Stimulated activated CD4-positive, alpha-beta T cell treated with anti-CD3 and anti-CD28 coated beads, Interleukin-1b, Interleukin-23, amount 100 ng/mL, for 24 hours (primary cell): ENCODE measurements around the gene PAPPA2.

Experiments
- DNase-seq, 4 experiments: peaks; one replicate each; pipeline ENCODE4 v3.0.0-alpha.2; 2020; ENCODE audit warnings: low read depth in 4 of 4, low spot score in 1 of 4

The PAPPA2 gene

DNA sequence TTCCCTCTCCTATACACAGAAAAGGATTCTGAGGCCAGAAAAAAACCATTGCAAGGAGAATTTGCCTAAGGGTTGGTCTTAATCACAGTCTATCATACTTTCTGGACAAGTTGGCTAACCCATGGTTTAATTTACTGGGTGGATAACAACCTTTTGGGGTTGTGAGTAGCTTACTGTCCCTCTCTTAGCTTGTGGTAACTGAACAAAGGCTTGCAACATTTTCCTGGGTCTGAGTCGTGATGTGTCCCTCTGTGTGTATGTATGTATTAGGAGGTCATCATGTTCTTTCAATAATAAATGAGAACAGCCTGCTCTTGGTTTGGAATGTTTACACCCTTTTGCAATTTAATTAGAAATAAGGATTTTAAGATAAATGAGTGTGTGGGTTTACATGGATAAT, 36.7 kb downstream of the PAPPA2 start:
- no peak for DNase-seq

DNA sequence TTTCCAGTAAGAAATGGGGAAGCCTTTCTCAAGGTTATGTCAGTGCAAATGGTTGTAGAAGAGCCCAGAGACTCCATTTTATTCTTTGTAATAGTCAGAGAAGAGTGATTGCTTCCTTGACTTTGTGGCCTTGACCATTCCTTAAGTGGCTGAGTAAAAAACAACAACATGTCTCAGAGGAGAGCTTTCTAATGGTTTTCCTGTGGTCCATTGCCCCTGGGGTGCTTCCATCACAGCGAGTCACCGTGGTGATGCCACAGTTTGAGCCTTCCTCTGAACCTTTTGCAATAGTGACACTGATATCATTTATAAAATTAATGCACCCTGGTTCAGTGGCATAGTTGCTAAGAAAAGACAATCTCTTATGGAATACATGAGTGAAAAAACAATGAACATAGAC, 38.6 kb downstream of the PAPPA2 start:
- no peak for DNase-seq

DNA sequence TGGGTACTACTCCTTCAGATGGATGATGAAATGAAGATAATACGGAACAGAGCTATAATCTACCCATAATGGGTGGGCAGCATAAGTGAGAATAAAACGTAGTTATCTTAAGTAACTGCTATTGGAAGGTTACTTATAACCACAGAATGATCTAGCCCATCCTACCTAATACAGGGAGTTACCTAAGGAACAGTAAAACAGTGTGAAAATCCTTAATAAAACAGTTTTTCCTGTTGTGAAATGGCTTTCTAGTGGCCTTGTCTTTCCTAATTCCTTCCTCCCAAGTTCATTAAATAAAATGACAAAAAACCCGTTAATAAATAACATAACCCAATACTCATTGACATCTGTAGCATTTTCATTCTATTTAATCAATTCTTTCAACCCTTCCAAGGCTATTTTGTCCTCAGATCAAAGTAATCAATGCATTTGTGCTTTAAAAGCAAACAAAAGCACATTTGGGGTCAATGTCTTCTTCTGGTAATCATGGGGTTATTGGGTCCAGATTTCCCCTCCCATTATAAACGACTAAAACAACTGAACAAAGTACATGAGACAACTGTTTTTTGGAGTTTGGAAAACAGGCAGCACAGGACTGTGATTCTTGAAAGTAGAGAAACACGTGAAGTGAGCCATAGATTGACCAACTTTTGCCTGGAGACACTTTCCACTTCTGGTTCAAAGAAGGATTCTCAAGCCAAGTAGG, 42.0 kb downstream of the PAPPA2 start:
- no peak for DNase-seq

DNA sequence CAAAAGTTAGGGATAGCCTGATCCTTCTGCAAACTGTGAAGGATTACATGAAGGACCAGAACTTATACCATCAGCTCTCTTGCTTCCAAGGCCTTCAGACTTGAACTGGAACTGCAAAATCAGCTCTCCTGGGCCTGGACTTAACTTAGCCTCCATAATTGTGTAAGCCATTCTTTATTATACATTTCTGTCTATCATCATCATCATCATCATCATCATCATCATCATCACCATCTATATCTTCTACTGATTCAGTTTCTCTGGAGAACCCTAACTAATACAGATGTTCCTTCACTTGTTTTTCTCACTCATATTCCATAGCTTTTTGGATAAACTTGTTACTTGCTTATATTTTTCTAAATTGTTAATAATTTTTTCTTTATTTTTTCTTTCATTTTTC, 50.0 kb downstream of the PAPPA2 start:
- no peak for DNase-seq

DNA sequence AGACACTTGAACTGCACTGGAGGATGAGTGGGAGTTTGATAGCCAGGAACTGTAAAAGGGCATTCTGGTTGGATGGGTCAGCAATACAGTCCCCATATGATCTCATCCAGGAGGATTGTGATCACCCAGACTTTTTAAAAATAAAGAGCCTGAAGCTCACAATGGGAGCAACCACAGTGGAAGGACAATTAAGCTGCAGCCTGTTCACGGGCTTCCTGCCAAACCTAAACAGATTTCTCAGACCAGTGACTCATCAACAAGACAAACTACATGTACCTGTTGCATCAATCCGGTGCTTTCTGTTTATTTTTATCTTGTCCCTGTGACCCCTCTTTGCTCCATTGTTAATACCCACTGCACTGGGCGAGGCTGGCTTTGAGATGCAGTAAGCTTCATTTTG, 52.3 kb downstream of the PAPPA2 start:
- no peak for DNase-seq

DNA sequence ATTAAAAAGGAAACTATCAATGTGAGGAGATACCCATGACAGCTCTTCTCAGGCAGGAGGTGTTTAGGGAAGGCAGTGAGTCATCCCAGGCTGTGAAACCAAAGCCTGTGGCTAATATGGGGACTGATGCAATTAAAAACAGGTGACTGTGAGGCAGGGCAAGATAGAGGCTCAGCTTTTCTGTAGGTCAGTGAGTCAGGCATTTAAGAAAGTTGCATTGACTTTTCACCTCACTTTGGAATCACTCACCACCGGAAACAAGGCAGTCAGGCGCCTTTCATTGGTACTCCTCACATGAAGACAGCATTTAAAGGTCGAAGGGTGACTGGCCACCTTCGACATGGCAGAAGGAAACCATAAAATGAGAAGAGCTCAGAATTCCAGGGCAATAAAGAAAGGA, 54.5 kb downstream of the PAPPA2 start:
- no peak for DNase-seq

DNA sequence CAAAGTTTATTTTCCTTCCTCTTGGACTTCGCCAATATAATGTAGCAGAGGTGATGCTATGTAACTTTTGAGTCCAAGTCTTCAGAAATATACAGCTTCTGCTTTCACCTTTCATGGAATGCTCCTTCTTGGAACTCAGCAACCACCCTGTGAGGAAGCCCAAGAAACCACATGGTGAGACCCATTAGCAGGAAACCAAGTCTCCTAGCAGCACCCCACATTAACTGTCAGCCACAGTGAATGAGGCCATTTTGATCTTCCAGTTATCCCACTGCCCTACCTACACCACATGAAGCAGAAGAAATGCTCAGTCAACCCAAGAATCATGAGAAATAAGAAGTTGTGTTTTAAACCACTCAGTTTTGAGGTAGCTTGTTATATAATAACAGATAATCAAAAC, 58.2 kb downstream of the PAPPA2 start:
- DNase-seq: no peak

DNA sequence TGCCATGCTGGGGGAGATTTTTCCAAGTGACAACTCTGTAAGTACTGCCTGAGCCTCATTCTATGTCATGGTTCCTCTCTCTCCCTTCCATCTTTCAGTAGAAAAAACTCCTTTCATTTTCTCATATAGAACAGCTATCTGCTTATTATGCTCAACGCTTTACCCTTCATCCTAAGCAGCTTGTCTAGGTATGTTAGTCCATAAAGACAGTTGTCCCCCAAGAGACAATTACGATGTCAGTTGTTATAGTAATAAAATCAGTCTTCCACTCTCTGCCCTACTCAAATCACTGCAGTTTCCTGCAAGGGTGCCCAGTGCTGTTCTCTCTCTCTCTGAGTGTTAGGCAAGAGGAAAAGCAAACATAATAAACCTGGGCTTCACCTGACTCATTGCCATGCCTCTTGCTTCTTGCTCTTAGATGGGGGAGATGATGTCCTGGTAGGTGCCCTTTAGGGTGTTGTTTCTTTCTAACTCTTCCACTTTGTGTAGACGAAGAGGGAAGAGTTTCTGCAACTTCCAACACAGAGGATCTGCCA, 59.4 kb downstream of the PAPPA2 start:
- no peak for DNase-seq

DNA sequence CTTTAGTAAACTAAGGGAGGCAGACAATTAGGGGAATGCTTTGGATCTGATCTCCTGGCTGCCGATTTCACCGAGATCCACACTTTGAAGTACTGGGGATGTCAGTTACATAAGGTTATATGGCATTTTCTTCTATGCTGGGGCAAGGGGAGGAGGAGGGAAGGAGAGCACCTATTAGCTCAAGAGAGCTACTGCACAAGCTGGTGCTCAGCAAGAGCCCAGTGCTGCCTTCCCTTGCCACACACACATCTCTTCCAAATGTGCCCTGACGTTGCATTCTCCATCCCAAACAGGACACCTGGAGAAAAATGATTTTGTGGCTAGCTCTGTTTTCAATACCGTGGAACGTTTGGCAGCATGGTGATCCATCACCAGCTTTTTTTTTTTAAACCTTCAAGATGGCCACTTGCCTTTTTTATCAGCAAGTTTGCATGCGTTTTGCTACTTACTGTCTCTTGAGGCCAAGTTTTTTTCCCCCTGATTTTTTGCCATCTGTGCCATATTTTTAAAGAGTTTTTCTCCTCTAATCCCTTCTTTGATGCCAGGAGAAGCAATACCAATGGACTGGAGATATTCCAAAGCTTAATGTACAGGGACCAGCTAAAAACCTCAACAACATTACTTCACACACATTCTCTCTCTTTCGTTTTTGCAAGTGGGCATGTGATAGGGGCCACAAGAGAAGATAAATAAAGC, 66.6 kb downstream of the PAPPA2 start:
- DNase-seq: no peak

DNA sequence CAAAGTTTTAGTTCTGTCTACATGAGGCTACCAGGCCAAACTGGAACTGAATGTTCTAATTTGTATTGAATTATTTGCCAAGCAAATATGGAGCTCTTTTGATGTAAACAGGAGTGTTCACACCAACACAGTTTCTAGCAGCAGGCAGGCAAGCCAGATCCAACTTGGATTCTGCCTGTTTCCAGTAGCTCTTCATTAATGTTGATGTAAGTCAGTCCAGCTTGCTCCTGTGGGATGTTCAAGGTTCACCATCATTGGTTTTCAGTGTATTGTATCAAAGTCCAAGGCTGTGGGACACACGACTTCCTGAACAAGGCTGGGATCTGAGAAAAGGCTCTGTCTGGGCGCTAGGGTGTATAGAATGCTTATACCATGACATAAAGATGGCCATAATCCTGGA, 68.1 kb downstream of the PAPPA2 start:
- no peak for DNase-seq

DNA sequence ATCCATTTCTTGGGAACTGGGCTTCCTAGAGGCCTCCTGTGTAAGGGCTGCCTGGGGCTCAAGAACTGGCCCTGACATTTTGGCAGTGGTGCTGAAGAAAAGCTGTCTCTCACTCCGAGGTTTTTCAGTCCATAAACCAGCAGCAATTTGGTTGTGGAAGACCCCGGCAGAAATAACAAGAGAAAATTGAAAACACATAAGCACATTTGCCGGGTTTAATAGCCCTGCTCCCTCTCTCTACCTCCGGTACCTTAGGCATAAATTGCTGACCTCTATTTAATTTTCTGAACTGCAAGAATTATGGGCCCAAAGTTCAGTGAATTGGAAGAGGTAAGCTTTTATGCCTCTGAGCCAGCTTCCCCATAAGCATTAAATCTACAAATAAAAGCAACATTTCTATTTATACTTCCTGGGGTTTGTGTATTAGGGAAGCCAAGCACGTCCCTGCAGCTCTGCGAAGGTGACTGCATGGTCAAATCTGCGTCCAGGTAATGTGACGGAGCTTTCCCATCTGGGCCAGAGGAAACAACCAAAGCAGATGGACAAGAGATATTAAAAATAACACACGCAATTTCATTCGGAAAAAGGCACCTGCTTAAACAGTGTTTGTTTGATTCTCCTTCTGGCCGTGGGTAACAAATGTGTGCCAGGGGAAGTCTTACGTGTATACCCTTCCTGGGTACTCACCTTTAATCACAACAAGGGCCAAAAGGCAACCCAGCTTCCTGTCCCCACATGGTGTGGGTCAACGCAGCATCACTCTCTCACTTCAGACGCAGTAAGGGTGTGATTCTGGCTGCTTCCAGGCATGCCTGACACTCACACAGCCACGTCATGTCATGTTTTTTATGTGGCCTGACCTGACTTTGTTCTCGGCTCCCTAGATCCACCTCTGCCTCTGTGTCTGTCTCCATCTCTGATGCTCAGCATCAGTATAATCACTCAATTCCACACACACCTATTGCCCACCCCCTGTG, 69.2 kb downstream of the PAPPA2 start:
- no peak for DNase-seq

DNA sequence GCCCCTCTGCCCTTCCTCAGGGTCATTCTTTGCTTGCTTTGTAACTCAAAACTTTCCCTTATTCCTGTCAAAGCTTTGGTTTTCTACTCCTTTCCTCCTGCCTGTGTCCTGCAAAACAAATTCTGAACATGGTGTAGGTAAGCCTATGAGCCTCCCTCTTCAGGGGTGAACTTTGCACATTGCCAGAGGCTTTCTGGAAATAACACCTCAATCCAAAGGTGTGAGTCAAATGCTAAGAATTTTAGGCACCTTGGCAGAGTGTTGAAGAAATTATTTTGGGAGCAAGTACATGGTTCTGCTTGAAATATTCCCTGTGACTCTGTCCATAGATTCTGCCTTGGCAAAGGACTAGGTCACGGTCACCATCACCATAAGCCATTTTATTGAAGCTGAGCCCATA, 70.0 kb downstream of the PAPPA2 start:
- DNase-seq: no peak

DNA sequence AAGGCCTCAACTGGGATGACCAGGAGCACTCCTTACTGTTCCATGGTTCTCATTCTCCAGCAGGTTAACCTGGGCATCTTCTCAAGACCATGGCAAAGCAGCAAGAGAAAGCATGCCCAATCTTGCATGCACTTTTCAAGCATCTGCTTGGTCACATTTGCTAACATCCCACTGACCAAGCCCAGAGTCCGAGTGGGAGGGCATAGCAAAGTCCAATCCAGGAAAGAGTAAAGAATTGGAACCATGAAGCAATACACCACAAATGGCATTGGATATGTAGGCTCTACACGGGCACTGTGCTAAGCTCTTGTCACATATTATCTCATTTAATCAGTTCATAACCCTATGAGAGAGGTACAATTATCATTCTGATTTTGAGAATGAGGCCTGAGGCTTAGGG, 73.6 kb downstream of the PAPPA2 start:
- DNase-seq: no peak

DNA sequence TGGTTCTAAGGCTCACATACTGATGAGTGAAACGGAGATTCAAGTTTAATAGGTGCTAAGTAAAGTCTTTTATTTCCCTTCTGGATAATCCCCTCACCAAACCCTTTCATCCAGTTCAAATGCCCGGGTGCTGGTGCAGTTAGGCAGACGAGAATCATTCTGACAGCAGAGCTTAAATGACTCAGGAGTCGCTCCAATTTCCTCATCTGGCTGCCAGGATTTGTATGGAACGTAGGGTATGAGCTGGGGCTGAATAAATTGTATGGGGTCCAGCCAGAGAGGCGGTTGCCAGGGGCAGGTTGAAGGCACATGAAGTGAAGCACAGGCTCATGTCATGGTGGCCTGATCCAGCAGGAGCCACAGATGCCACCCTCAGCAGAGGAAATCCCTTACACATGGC, 76.0 kb downstream of the PAPPA2 start:
- DNase-seq: no peak

DNA sequence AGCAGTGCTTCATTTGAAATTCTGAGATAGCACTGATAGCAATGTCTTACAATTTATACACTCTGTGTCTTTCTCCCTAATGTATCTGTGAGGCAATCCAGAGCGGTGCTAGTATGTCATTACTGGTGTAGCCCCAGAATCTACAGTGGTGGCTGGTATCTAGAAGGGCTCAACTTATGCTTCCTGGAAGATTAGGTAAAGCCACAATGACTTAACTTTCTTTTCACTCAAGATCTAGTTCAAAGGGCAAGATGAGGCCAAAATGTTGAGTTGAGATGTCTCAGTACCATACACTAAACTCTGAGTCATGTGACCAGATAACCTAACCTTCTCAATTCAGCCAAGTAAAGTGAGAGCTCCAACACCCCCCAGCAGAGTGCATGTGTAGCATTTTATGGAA, 77.5 kb downstream of the PAPPA2 start:
- DNase-seq: no peak

DNA sequence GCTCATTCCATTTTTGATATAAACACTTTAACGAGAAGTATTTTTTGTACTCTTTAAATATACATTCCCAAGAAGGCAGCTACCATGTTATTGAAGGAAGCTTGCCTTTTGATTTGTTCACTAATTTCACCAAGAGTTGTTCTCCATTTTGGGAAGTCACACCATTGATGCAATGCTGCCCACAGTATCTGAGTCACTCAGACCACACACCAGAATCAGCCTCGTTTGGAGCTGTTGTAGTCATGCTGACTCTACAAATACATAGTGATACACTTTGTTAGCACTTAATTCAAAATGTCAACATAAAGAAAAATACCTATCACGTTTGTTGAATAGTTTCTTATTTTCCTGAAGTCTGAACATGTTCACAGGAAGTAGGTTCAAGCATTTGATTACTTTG, 78.7 kb downstream of the PAPPA2 start:
- no peak for DNase-seq

DNA sequence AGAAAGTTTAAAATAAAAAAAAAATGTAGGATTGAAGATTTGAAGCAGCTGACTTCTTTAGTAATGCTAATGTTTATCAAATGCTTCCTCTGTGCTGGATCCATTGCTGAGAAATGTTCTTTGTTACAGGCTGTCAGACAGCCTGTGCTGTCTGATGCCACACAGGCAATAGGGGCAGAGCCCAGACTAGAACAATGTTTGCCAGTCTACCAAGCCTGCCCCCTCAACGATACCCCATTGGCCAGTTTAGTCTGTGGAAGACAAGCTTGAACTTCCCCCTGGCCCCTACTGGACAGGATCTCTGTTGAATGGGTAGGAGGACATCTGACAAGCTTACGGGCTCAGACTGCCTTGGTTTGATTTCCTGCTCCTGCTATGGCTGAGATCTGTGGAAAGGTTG, 79.4 kb downstream of the PAPPA2 start:
- DNase-seq: no peak

DNA sequence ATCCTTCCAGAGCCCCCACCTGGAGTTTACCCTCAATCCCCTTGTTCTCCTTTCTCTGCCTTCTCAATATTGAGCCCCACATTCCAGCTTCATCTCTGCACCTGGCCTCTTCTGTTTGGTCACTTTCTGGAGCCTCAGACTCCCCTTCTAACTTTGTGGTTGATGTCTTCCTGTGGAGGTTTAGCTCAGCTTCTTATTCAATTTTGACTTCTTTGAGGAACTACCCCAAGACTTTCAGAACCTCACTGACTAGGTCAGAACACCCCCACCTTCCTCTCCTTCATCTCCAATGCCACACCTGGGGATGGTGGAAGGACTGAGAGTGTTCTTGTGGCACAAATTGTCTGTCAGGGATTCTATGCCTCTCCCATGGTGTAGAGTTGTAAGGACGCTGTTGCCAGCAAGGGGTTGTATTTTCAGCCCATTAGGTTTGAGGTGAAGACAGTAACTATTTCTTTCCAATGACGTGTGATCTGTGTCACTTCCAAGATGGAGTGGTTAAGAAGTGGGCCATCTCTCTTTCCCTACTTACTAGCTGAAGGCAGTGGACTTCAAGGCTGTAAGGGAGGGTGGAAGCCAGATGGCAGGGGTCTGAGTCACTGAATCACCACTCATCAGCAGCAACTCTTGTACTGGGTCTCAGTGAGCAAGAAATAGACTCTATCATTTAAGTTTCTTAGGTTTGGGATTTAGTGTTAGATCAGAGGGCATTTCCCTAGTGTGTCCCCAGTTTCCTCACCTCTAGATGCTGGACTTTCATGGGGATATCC, 80.6 kb downstream of the PAPPA2 start:
- no peak for DNase-seq

DNA sequence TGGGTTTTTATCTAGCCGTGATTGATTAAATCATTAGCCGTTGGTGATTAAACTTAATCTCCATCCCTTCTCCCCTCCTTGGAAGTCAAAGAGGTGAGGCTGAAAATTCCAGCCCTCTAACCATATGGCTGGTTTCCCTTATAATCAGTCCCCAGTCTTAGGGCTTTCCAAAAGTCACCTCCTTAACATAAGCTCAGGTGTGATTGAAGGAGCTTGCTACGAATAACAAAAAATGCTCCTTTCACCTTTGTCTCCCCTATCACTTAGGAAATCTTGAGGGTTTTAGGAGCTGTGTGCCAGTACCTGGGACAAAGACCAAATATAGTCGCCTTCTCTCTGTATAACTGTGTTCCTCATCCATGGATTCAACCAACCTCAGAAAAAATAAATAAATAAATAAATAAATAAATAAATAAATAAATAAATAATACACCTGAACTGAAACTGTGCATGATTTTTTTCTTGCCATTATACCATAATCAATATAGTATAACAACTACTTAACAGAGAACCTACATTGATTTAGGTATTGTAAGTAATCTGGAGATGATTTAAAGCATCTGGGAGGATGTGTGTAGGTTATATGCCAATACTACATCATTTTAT, 82.2 kb downstream of the PAPPA2 start:
- DNase-seq: no peak

DNA sequence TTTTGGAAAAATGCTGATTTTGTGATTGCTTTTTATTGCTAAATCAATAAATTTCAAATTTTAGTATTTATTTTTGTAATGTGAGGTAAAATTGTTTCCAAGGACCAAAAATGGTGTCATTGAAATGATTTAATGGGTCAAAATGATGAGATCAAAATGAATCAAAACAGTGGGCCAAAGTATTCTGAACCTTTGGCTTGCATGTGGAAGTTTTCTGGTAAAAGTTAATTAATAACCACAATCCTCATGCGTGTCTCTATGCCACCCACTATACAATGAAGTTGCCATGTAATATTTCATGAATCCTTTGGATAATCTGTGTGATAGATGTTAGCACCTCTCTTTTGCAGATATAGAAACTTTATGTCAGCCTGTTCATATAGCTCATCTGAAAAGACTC, 83.8 kb downstream of the PAPPA2 start:
- DNase-seq: no peak

DNA sequence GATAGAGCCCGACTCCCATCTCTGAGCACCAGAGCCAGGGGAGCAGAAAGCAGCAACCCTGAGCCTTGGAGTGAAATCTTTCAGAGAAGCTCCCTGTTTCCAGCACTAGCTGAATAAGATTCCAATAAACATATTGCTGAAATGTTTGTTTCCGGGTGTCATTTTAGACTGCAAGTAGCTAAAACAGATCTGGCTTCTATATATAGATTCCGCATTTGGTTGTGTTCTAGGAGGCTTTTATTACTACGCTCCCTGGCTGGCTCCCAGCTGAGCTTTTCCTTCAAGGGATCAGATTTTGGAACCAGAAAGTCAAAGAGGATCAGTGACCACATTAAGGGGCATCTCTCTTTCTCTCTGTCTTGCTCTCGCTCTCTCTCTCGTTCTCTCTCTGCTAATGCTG, 88.2 kb downstream of the PAPPA2 start:
- DNase-seq: no peak
